Measurements from ENCODE around the gene LPP.

- TF ChIP-seq POLR2AphosphoS5 (IDR thresholded peaks at IDR 0.05) (no peak), POLR2A (IDR thresholded peaks at IDR 0.05) (no peak)
Measured at GRCh38 chr3:188659449-188660090, 505.6 kb downstream of the LPP start.

All from stomach (tissue), 4 donors.